Stomach smooth muscle (tissue), 2 donors: Measurements from ENCODE around the gene PRSS27.

Experiments used
- H3K27ac ChIP-seq: one replicate; pipeline ENCODE4 v1.7.0; 2013; ENCODE audit warnings: mild to moderate bottlenecking, low read length, inconsistent platforms
- H3K27me3 ChIP-seq, 2 donors: one replicate each; pipeline ENCODE4 v1.7.0; 2013; ENCODE audit warnings: low read length in 2 of 2; ENCODE audit not compliant: insufficient read depth in 2 of 2, control insufficient read depth in 1 of 2
- H3K36me3 ChIP-seq, 2 donors: one replicate each; pipeline ENCODE4 v1.7.0; 2013; ENCODE audit warnings: low read length in 2 of 2; ENCODE audit not compliant: control insufficient read depth in 2 of 2, insufficient read depth in 2 of 2
- H3K4me1 ChIP-seq: one replicate; pipeline ENCODE4 v1.7.0; 2013; ENCODE audit warnings: low read length; ENCODE audit not compliant: control insufficient read depth, insufficient read depth
- H3K4me3 ChIP-seq, 2 donors: one replicate each; pipeline ENCODE4 v1.7.0; 2013; ENCODE audit warnings: low read length in 2 of 2
- H3K9ac ChIP-seq, 2 donors: one replicate each; pipeline ENCODE4 v1.7.0; 2013; ENCODE audit warnings: low read length in 2 of 2, mild to moderate bottlenecking in 1 of 2
- H3K9me3 ChIP-seq, 2 donors: one replicate each; pipeline ENCODE4 v1.7.0; 2013; ENCODE audit warnings: low read length in 2 of 2; ENCODE audit not compliant: control insufficient read depth in 2 of 2
- donor health status: healthy.
- donor health status: Pancreatic carcinoma.

PRSS27 gene

GRCh38 chr16:2663553-2664546, 56.2 kb downstream of the PRSS27 start:
- no peaks in the 10 kb centered on the region for H3K27me3 ChIP-seq
- H3K4me3 ChIP-seq: no peak overlapping the region
- H3K36me3 ChIP-seq: peaks cover 0 to 11% of the 10 kb centered on the region in 2 donors
- H3K27ac ChIP-seq: no peak overlapping the region
- H3K4me1 ChIP-seq: no peaks in the 10 kb centered on the region
- no peaks in the 10 kb centered on the region for H3K9me3 ChIP-seq
- H3K9ac ChIP-seq: no peak overlapping the region
